GM12878 (cell line): ENCODE results near the gene PLEKHJ1. TPM values are rescaled to one million over a fixed set of nuclear protein-coding genes. Genes with fewer than 3 reads are reported as not detected.

Experiments
- ATAC-seq: fragments of 200-7000 bp; cut with Tn5 transposase; 3 replicates; pipeline ENCODE4 v1.9.1; 2020; ENCODE audit warnings: mild to moderate bottlenecking, moderate library complexity
- BruUV-seq: library from RNA; stranded (reverse); fragments of 400-500 nt; replicated peaks from 2 replicates; lab custom pipeline; 2021; lab: Mats Ljungman, UMichigan
- CTCF ChIA-PET: fragments of 300-600 bp; sonication (Branson Sonifier 250); formaldehyde crosslinking; extraction: SDS; loops from one replicate; lab custom pipeline; 2021; ENCODE audit warnings: inconsistent platforms; lab: Yijun Ruan, JAX
- POLR2A ChIA-PET: fragments of 350-600 bp; formaldehyde crosslinking; extraction: SDS; loops from one replicate; lab custom pipeline; 2021; ENCODE audit warnings: inconsistent platforms; lab: Charles Lee
- RAD21 ChIA-PET: fragments of 300-600 bp; sonication (Branson Sonifier 250); formaldehyde crosslinking; loops from one replicate; lab custom pipeline; 2023; ENCODE audit warnings: antibody characterized with exemption; ENCODE audit not compliant: unreplicated experiment; lab: Charles Lee
- SMC1A ChIA-PET: fragments of 300-600 bp; sonication (Branson Sonifier 250); formaldehyde crosslinking; loops from one replicate; lab custom pipeline; 2023; ENCODE audit not compliant: unreplicated experiment, uncharacterized antibody; lab: Charles Lee
- DNase-seq: peaks from one replicate; pipeline ENCODE4 v3.0.0-alpha.2; 2011; ENCODE audit warnings: low read depth, low spot score
- FAIRE-seq: peaks from 3 replicates; lab custom pipeline; 2011; peaks lifted over from hg19 to GRCh38; lab: Jason Lieb, UNC
- H2AFZ ChIP-seq: 2 replicates; pipeline ENCODE4 v1.6.0; 2011; ENCODE audit warnings: low read depth, low read length, control low read depth; ENCODE audit not compliant: control insufficient read depth
- H3K27ac ChIP-seq: 2 replicates; pipeline ENCODE4 v1.5.1; 2011; ENCODE audit warnings: control low read depth; ENCODE audit not compliant: control insufficient read depth, insufficient read depth
- H3K27me3 ChIP-seq, 2 experiments: replicated peaks in 1 of 2; 2 replicates each; pipeline versions ENCODE4 v1.6.0 to v1.6.1; 2011; ENCODE audit warnings: low read length in 1 of 2; ENCODE audit not compliant: control insufficient read depth in 2 of 2, insufficient read depth in 2 of 2
- H3K36me3 ChIP-seq, 2 experiments: 2 replicates each; pipeline ENCODE4 v1.5.1; 2011; ENCODE audit warnings: low read length in 1 of 2; ENCODE audit not compliant: control insufficient read depth in 2 of 2, insufficient read depth in 2 of 2
- H3K4me1 ChIP-seq: 2 replicates; pipeline ENCODE4 v1.6.1; 2011; ENCODE audit warnings: mild to moderate bottlenecking, low read length, moderate library complexity, mixed read lengths; ENCODE audit not compliant: control insufficient read depth, insufficient read depth
- H3K4me2 ChIP-seq: 2 replicates; pipeline ENCODE4 v1.6.0; 2011; ENCODE audit warnings: control low read depth; ENCODE audit not compliant: control insufficient read depth, insufficient read depth
- H3K4me3 ChIP-seq: fragments of 200-600 bp; sonication (generic); 2 replicates; pipeline ENCODE4 v1.5.1; 2016
- H3K79me2 ChIP-seq: 2 replicates; pipeline ENCODE4 v1.6.0; 2011; ENCODE audit warnings: low read length; ENCODE audit not compliant: control insufficient read depth, insufficient read depth
- H3K9ac ChIP-seq: 2 replicates; pipeline ENCODE4 v1.8.0; 2011; ENCODE audit warnings: low read length, control low read depth, mixed read lengths; ENCODE audit not compliant: control insufficient read depth, insufficient read depth
- H3K9me3 ChIP-seq: replicated peaks from 3 replicates; pipeline ENCODE4 v1.5.1; 2011; ENCODE audit warnings: mild to moderate bottlenecking, low read length; ENCODE audit not compliant: control insufficient read depth, insufficient read depth
- H4K20me1 ChIP-seq: 2 replicates; pipeline ENCODE4 v1.6.0; 2011; ENCODE audit not compliant: control insufficient read depth, insufficient read depth
- ASH2L ChIP-seq: fragments of 300-600, 200-600 bp; sonication (generic); IDR thresholded peaks from 2 replicates; pipeline ENCODE4 v1.6.1; 2017; ENCODE audit warnings: low read depth, mild to moderate bottlenecking, borderline replicate concordance
- BCL3 ChIP-seq: IDR thresholded peaks from 2 replicates; pipeline ENCODE4 v1.6.1; 2011; ENCODE audit warnings: borderline replicate concordance, low read depth, mild to moderate bottlenecking, moderate library complexity, low read length; ENCODE audit not compliant: insufficient read depth, poor library complexity, severe bottlenecking
- EED ChIP-seq: sonication (generic); IDR thresholded peaks from 2 replicates; pipeline ENCODE4 v1.6.1; 2016; ENCODE audit warnings: antibody characterized with exemption, low read depth
- ESRRA ChIP-seq: IDR thresholded peaks from 2 replicates; pipeline ENCODE4 v1.6.1; 2012; ENCODE audit warnings: mild to moderate bottlenecking, low read length, improper control_type of control experiment
- KDM1A ChIP-seq: fragments of 200-600 bp; sonication (generic); IDR thresholded peaks from 2 replicates; pipeline ENCODE4 v1.6.1; 2016; ENCODE audit warnings: borderline replicate concordance
- RELA ChIP-seq: fragments of 450-650 bp; IDR thresholded peaks from 2 replicates; pipeline ENCODE4 v1.8.0; 2014; ENCODE audit warnings: borderline replicate concordance; ENCODE audit not compliant: partially characterized antibody
- SP1 ChIP-seq: IDR thresholded peaks from one replicate; pipeline ENCODE4 v1.6.1; 2011; ENCODE audit warnings: low read depth, low read length
- SRF ChIP-seq, 2 experiments: IDR thresholded peaks; 2 replicates each; pipeline ENCODE4 v1.6.1; 2011; ENCODE audit warnings: low read depth in 2 of 2, low read length in 2 of 2, mild to moderate bottlenecking in 1 of 2, moderate library complexity in 1 of 2
- YY1 ChIP-seq: IDR thresholded peaks from 2 replicates; pipeline ENCODE4 v1.6.1; 2011; ENCODE audit warnings: low read depth, mild to moderate bottlenecking, low read length
- ZBED1 ChIP-seq: IDR thresholded peaks from 2 replicates; pipeline ENCODE4 v1.6.1; 2016; ENCODE audit warnings: borderline replicate concordance
- ZNF274 ChIP-seq: IDR thresholded peaks from one replicate; pipeline ENCODE4 v1.8.0; 2011; ENCODE audit not compliant: insufficient read length, insufficient read depth
- WGBS: methylation state at CpG from one replicate; pipeline ENCODE4 v1.1.6; 2016; ENCODE audit warnings: low lambda C conversion rate; ENCODE audit not compliant: insufficient replicate concordance, insufficient coverage; ENCODE audit errors: missing lambda C conversion rate; 5-methylcytosine and 5-hydroxymethylcytosine counted together
- in situ Hi-C: fragments of 300-500 bp; cut with MboI; formaldehyde crosslinking; loops from 9 replicates; pipeline ENCODE4 v1.14.3; 2018; ENCODE audit warnings: mixed read lengths
- intact Hi-C: fragments of 100-400 bp; cut with micrococcal nuclease; formaldehyde crosslinking; loops from one replicate; pipeline ENCODE4 v1.14.2; 2022; ENCODE audit not compliant: unreplicated experiment
- polyA plus RNA-seq, 11 experiments: library from polyadenylated mRNA; depleted of rRNA in 4 of 11; unstranded in 6 of 11; stranded (reverse) in 5 of 11; fragments of >200 nt; fragmentation: Nextera tagmentation in 4 of 11; fragmentation: Illumina TruSeq in 1 of 11; extraction: Ambion mirVana in 4 of 11; extraction: Trizol in 1 of 11; gene quantifications; 1 replicate in 1 of 11; 2 replicates in 10 of 11; pipeline versions ENCODE4 v1.2.1 to v1.2.3, GENCODE V29; 2011 to 2016; ENCODE audit warnings: inconsistent platforms in 2 of 11, missing spikeins in 2 of 11, low read depth in 1 of 11
- total RNA-seq, 4 experiments: library from RNA; depleted of rRNA in 3 of 4; stranded (reverse); fragments of >200 nt in 3 of 4; fragmentation: Illumina TruSeq in 1 of 4; extraction: Trizol in 1 of 4; gene quantifications; 2 replicates each; pipeline versions ENCODE4 v1.2.1 to v1.2.3, GENCODE V29; 2013 to 2021
- TF ChIP-seq, protein P1 (sequence below): fragments of 450-650 bp; IDR thresholded peaks from 2 replicates; pipeline ENCODE4 v1.6.1; 2017; ENCODE audit warnings: mild to moderate bottlenecking, low read depth, inconsistent platforms; ENCODE audit not compliant: poor library complexity, severe bottlenecking
- TF ChIP-seq, protein P2 (sequence below): fragments of 450-650 bp; IDR thresholded peaks from 2 replicates; pipeline ENCODE4 v1.6.1; 2017; ENCODE audit warnings: mild to moderate bottlenecking, moderate library complexity
- TF ChIP-seq, protein P3 (sequence below): fragments of 450-650 bp; IDR thresholded peaks from 2 replicates; pipeline ENCODE4 v1.6.1; 2017; ENCODE audit warnings: borderline replicate concordance

Gene PLEKHJ1
- total and polyA plus RNA-seq, 10 of the 15 experiments (the other 5 are each of a cell fraction or from before 2014, with no cell fraction given): 1.3 to 133 (median 75.0) TPM

DNA sequence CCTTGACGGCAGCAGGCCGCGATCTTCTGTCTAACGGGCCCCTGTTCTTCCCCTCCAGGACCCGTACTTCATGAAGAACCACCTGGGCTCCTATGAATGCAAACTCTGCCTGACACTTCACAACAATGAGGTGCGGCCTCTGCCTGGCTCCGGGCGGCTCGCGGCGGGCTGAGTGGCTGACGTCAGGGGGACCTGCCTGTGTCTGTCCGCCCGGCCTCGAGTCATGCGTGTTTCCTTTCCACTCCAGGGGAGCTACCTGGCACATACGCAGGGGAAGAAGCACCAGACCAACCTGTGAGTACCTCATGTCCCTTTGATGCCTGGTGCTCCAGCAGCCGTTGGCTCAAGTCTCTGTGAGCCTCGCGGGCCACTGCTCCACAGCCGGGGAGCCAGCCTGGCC, 8.4 kb upstream of the PLEKHJ1 start:
- H3K27ac ChIP-seq: no peak overlapping the region
- H3K9ac ChIP-seq: no peak overlapping the region
- BruUV-seq: no TSS peak
- no peak for ATAC-seq
- CTCF ChIA-PET: no interaction called here
- H3K4me2 ChIP-seq: no peak overlapping the region
- 76% methylated on average over 21 of the region's 21 CpGs for WGBS
- no peaks in the 10 kb centered on the region; the same call in 1 of the 2 replicates for H3K4me1 ChIP-seq
- DNase-seq: no peak
- in situ Hi-C loops: no loop called here
- no peak for FAIRE-seq
- peaks cover 23% of the 10 kb centered on the region for H4K20me1 ChIP-seq
- H3K4me3 ChIP-seq: no peak overlapping the region
- RAD21 ChIA-PET: no interaction called here
- peaks cover 37% of the 10 kb centered on the region for H3K79me2 ChIP-seq
- peaks cover 12 to 52% of the 10 kb centered on the region in 2 experiments; a peak in 3 of 4 replicates for H3K36me3 ChIP-seq
- SMC1A ChIA-PET: no interaction called here
- POLR2A ChIA-PET: no interaction called here
- no peak overlapping the region for H2AFZ ChIP-seq
- intact Hi-C loops: no loop called here
- H3K9me3 ChIP-seq: no peaks in the 10 kb centered on the region
- H3K27me3 ChIP-seq: no peaks in the 10 kb centered on the region
- TF ChIP-seq ESRRA (no peak), BCL3 (no peak), RELA (no peak), ZBED1 (no peak), SP1 (no peak), YY1 (no peak), ASH2L (no peak), KDM1A (no peak), EED (no peak), SRF (IDR thresholded peaks at IDR 0.05; ENCODE audit: low read depth in 2 of 2, low read length in 2 of 2) (no peak), ZNF274 (no peak)
- TF ChIP-seq, protein P1, sequence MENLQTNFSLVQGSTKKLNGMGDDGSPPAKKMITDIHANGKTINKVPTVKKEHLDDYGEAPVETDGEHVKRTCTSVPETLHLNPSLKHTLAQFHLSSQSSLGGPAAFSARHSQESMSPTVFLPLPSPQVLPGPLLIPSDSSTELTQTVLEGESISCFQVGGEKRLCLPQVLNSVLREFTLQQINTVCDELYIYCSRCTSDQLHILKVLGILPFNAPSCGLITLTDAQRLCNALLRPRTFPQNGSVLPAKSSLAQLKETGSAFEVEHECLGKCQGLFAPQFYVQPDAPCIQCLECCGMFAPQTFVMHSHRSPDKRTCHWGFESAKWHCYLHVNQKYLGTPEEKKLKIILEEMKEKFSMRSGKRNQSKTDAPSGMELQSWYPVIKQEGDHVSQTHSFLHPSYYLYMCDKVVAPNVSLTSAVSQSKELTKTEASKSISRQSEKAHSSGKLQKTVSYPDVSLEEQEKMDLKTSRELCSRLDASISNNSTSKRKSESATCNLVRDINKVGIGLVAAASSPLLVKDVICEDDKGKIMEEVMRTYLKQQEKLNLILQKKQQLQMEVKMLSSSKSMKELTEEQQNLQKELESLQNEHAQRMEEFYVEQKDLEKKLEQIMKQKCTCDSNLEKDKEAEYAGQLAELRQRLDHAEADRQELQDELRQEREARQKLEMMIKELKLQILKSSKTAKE: no peak
- TF ChIP-seq, protein P2, sequence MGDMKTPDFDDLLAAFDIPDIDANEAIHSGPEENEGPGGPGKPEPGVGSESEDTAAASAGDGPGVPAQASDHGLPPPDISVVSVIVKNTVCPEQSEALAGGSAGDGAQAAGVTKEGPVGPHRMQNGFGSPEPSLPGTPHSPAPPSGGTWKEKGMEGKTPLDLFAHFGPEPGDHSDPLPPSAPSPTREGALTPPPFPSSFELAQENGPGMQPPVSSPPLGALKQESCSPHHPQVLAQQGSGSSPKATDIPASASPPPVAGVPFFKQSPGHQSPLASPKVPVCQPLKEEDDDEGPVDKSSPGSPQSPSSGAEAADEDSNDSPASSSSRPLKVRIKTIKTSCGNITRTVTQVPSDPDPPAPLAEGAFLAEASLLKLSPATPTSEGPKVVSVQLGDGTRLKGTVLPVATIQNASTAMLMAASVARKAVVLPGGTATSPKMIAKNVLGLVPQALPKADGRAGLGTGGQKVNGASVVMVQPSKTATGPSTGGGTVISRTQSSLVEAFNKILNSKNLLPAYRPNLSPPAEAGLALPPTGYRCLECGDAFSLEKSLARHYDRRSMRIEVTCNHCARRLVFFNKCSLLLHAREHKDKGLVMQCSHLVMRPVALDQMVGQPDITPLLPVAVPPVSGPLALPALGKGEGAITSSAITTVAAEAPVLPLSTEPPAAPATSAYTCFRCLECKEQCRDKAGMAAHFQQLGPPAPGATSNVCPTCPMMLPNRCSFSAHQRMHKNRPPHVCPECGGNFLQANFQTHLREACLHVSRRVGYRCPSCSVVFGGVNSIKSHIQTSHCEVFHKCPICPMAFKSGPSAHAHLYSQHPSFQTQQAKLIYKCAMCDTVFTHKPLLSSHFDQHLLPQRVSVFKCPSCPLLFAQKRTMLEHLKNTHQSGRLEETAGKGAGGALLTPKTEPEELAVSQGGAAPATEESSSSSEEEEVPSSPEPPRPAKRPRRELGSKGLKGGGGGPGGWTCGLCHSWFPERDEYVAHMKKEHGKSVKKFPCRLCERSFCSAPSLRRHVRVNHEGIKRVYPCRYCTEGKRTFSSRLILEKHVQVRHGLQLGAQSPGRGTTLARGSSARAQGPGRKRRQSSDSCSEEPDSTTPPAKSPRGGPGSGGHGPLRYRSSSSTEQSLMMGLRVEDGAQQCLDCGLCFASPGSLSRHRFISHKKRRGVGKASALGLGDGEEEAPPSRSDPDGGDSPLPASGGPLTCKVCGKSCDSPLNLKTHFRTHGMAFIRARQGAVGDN: no peak
- TF ChIP-seq, protein P3, sequence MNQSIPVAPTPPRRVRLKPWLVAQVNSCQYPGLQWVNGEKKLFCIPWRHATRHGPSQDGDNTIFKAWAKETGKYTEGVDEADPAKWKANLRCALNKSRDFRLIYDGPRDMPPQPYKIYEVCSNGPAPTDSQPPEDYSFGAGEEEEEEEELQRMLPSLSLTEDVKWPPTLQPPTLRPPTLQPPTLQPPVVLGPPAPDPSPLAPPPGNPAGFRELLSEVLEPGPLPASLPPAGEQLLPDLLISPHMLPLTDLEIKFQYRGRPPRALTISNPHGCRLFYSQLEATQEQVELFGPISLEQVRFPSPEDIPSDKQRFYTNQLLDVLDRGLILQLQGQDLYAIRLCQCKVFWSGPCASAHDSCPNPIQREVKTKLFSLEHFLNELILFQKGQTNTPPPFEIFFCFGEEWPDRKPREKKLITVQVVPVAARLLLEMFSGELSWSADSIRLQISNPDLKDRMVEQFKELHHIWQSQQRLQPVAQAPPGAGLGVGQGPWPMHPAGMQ: no peak
- TF ChIP-seq, all 136 proteins: peak for 0
